Measurements from ENCODE around the gene OR10J4. TPM values are rescaled to one million over a fixed set of nuclear protein-coding genes. Genes with fewer than 3 reads are reported as not detected.

OR10J4 gene
- polyA plus RNA-seq, 2 of the 4 experiments (the other 2 are of a cell fraction): not detected

DNA sequence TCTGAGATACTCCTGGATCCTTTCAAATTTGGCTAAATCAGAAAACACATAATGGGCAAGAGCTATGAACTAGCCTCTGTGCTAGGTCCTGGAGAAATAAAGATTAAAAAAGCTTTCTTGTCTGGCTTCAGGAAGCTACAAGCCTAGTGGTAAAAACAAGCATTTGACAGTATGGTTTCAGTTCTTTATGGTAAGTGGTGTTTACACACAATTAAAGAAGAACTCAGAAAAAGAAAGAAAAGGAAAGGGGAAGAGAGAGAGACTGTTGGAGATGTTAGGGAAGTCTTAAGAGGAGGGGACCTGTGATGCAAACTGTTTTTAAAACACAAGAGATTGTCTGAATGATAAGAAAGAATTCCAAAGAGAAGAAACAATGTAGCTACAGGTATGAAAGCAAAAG is 9.4 kb downstream of the OR10J4 start:
- H3K4me3 ChIP-seq: no peak overlapping the region
- ChIA-PET CTCF (no interaction called here), POLR2A (no interaction called here)
- ATAC-seq (no peak), FAIRE-seq (no peak), DNase-seq (ENCODE audit: low read depth in 1 of 2, low spot score in 1 of 2) (no peak)
- H3K9me3 ChIP-seq: no peaks in the 10 kb centered on the region
- H3K4me1 ChIP-seq: peaks cover 15% of the 10 kb centered on the region; the same call in 2 of the 3 replicates
- no peak for TF ChIP-seq FOSB (CRISPR knock-in tag; IDR thresholded peaks at IDR 0.05)
- TF ChIP-seq ZC3H11A (IDR thresholded peaks at IDR 0.05): no peak
- no peak for TF ChIP-seq FOXS1 (CRISPR knock-in tag; IDR thresholded peaks at IDR 0.05)
- TF ChIP-seq, protein P1, sequence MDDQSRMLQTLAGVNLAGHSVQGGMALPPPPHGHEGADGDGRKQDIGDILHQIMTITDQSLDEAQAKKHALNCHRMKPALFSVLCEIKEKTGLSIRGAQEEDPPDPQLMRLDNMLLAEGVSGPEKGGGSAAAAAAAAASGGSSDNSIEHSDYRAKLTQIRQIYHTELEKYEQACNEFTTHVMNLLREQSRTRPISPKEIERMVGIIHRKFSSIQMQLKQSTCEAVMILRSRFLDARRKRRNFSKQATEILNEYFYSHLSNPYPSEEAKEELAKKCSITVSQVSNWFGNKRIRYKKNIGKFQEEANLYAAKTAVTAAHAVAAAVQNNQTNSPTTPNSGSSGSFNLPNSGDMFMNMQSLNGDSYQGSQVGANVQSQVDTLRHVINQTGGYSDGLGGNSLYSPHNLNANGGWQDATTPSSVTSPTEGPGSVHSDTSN (IDR thresholded peaks at IDR 0.05): no peak
- H3K27ac ChIP-seq: no peak overlapping the region
- no peak overlapping the region for H3K4me2 ChIP-seq

DNA sequence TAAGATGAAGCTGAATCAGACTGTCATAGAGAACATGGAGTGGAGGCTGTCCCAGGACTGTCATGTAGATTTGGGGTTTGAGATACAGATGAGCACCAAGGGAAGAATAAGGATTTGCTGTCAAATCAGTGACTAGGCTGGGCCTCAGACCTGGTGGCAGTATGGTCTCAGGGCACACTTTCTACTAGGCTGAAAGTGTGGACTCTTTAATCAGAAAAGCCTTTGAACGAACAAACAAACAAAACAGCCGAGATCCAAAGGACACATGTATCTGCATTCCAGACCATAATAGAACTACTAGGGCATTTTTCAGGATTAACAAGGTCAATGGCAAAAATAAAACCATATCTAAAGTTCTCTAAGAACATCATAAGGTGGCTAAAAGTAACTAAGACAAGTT is 10.4 kb downstream of the OR10J4 start:
- Histone ChIP-seq H3K9me3 (no peaks in the 10 kb centered on the region), H3K4me1 (peaks cover 15% of the 10 kb centered on the region; the same call in 2 of the 3 replicates), H3K4me2 (no peak overlapping the region), H3K4me3 (no peak overlapping the region), H3K27ac (peak overlapping the region in 1 of 2 experiments; percentile 25; a peak in 1 of 6 replicates)
- DNase-seq (ENCODE audit: low read depth in 1 of 2, low spot score in 1 of 2) (no peak), FAIRE-seq (no peak), ATAC-seq (no peak)
- ChIA-PET CTCF (no interaction called here), POLR2A (no interaction called here)
- TF ChIP-seq MAZ (IDR thresholded peaks at IDR 0.05; ENCODE audit: borderline replicate concordance, low read depth, low read length) (no peak), RCOR1 (IDR thresholded peaks at IDR 0.05; ENCODE audit: low read depth, low read length) (no peak), JUN (IDR thresholded peaks at IDR 0.05) (no peak), RFX5 (IDR thresholded peaks at IDR 0.05) (no peak), FOXS1 (CRISPR knock-in tag; IDR thresholded peaks at IDR 0.05) (no peak), NFE2L2 (conservative IDR thresholded peaks at IDR 0.05; ENCODE audit: low read length) (no peak), ZFP36 (IDR thresholded peaks at IDR 0.05; ENCODE audit: borderline replicate concordance, partially characterized antibody) (no peak), RARB (CRISPR knock-in tag; IDR thresholded peaks at IDR 0.05) (no peak), TP53 (CRISPR knock-in tag; IDR thresholded peaks at IDR 0.05) (no peak)
- TF ChIP-seq, protein P2, sequence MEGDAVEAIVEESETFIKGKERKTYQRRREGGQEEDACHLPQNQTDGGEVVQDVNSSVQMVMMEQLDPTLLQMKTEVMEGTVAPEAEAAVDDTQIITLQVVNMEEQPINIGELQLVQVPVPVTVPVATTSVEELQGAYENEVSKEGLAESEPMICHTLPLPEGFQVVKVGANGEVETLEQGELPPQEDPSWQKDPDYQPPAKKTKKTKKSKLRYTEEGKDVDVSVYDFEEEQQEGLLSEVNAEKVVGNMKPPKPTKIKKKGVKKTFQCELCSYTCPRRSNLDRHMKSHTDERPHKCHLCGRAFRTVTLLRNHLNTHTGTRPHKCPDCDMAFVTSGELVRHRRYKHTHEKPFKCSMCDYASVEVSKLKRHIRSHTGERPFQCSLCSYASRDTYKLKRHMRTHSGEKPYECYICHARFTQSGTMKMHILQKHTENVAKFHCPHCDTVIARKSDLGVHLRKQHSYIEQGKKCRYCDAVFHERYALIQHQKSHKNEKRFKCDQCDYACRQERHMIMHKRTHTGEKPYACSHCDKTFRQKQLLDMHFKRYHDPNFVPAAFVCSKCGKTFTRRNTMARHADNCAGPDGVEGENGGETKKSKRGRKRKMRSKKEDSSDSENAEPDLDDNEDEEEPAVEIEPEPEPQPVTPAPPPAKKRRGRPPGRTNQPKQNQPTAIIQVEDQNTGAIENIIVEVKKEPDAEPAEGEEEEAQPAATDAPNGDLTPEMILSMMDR (IDR thresholded peaks at IDR 0.05): no peak
- TF ChIP-seq, protein P1 (IDR thresholded peaks at IDR 0.05): no peak
- TF ChIP-seq, protein P3, sequence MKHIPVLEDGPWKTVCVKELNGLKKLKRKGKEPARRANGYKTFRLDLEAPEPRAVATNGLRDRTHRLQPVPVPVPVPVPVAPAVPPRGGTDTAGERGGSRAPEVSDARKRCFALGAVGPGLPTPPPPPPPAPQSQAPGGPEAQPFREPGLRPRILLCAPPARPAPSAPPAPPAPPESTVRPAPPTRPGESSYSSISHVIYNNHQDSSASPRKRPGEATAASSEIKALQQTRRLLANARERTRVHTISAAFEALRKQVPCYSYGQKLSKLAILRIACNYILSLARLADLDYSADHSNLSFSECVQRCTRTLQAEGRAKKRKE (CRISPR knock-in tag; IDR thresholded peaks at IDR 0.05; ENCODE audit: low read depth): no peak
- 42% methylated on average over 2 of the region's 2 CpGs for WGBS (ENCODE audit: missing lambda C conversion rate)

DNA sequence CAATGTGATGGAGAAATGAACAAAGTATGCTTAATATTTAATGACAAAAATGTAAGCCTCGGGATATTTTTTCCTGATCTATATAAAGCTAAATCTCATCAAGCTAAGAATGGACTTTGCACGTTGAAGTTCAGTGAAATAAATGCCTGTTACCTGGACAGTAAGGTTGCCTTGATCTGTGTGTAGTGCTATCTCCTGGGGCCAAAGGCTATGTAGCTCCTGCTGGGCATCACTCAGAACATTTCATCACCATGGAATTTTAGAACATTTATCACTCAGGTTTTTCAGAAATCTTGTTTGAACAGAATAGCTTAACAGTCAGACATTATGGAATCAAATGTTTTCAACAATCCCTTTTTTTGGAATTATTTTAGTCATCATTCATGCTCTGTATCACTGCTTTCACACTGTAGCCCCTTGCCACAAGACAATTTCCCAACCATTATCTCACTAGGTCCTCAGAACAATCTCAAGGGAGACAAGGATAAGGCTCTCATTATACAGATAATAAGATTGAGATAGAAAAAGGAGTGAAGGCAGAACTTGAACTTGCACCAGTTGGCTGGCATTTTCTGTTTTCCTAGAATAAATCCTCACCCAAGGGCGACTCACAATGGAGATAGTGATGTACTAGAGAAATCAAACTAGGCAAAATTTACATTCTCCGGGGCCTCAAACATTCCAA is 11.2 kb downstream of the OR10J4 start:
- no peak for DNase-seq (ENCODE audit: low read depth in 1 of 2, low spot score in 1 of 2)
- peaks cover 15% of the 10 kb centered on the region; the same call in 2 of the 3 replicates for H3K4me1 ChIP-seq
- no peaks in the 10 kb centered on the region for H3K9me3 ChIP-seq
- ChIA-PET POLR2A (no interaction called here), CTCF (interaction anchor here (0.6 kb wide), 1 partner anchor 461 kb away, joined by 4 read pairs; no protein-coding TSS in a partner anchor)
- TF ChIP-seq RARB (CRISPR knock-in tag; IDR thresholded peaks at IDR 0.05) (no peak), MAZ (IDR thresholded peaks at IDR 0.05; ENCODE audit: borderline replicate concordance, low read depth, low read length) (no peak), HEYL (CRISPR knock-in tag; IDR thresholded peaks at IDR 0.05) (no peak), ZC3H11A (IDR thresholded peaks at IDR 0.05) (no peak)
- peak overlapping the region in 1 of 2 experiments; percentile 17; a peak in 1 of 6 replicates for H3K27ac ChIP-seq
- no peak overlapping the region for H3K4me2 ChIP-seq
- no peak for FAIRE-seq
- 3% methylated on average over 4 of the region's 4 CpGs for WGBS (ENCODE audit: missing lambda C conversion rate)
- ATAC-seq: no peak; a peak in 1 of 6 replicates
- H3K4me3 ChIP-seq: no peak overlapping the region
